Stomach (tissue), 9 donors: ENCODE measurements around the gene UPF2. TPM values are rescaled to one million over a fixed set of nuclear protein-coding genes. Genes with fewer than 3 reads are reported as not detected.

Experiments
- DNase-seq, 2 donors: peaks; one replicate each; pipeline versions ENCODE4 v3.0.0 to v3.0.0-alpha.2; 2013 to 2019
- H3K27ac ChIP-seq, 5 donors: fragments of 200-600 bp in 4 of 5; sonication (generic) in 4 of 5; one replicate each; pipeline ENCODE4 v1.5.1; 2013 to 2019; ENCODE audit warnings: mild to moderate bottlenecking in 1 of 5, moderate library complexity in 1 of 5
- H3K27me3 ChIP-seq, 3 donors: fragments of 200-600 bp; sonication (generic); one replicate each; pipeline ENCODE4 v1.5.1; 2017 to 2019; ENCODE audit warnings: mixed run types in 1 of 3
- H3K36me3 ChIP-seq, 4 donors: fragments of 200-600 bp; sonication (generic); 1 replicate in 3 of 4; 2 replicates in 1 of 4; pipeline ENCODE4 v1.5.1; 2016 to 2019
- H3K4me1 ChIP-seq, 4 donors: fragments of 200-600 bp; sonication (generic); one replicate each; pipeline ENCODE4 v1.5.1; 2016 to 2019
- H3K4me3 ChIP-seq, 4 donors: fragments of 200-600 bp; sonication (generic) in 3 of 4; one replicate each; pipeline ENCODE4 v1.5.1; 2016 to 2019; ENCODE audit warnings: mild to moderate bottlenecking in 1 of 4
- H3K9me3 ChIP-seq, 4 donors: fragments of 200-600 bp; sonication (generic); one replicate each; pipeline ENCODE4 v1.5.1; 2016 to 2019
- EP300 ChIP-seq: sonication (generic); formaldehyde crosslinking; IDR thresholded peaks from one replicate; pipeline ENCODE4 v1.6.1; 2017; ENCODE audit warnings: antibody characterized with exemption
- POLR2A ChIP-seq, 4 donors: fragments of 450-650 bp; IDR thresholded peaks; one replicate each; pipeline ENCODE4 v1.6.1; 2016; ENCODE audit warnings: antibody characterized with exemption in 4 of 4, control low read depth in 2 of 4, mild to moderate bottlenecking in 1 of 4, moderate library complexity in 1 of 4
- POLR2AphosphoS5 ChIP-seq, 3 donors: sonication (generic); formaldehyde crosslinking; IDR thresholded peaks; one replicate each; pipeline ENCODE4 v1.6.1; 2016; ENCODE audit warnings: antibody characterized with exemption in 3 of 3
- WGBS, 5 donors: extraction: QIAGEN DNeasy Blood & Tissue Kit in 3 of 5; methylation state at CpG; one replicate each; pipeline versions ENCODE4 v1.1.5 to v1.1.7; 2013 to 2018; 5-methylcytosine and 5-hydroxymethylcytosine counted together
- intact Hi-C: fragments of 100-400 bp; cut with DNase I; formaldehyde crosslinking; loops from one replicate; pipeline ENCODE4 v1.15.1; 2023; ENCODE audit warnings: low total_unique reads
- polyA plus RNA-seq, 3 donors: library from polyadenylated mRNA; stranded (reverse); fragments of 200-250 nt; gene quantifications; one replicate each; pipeline ENCODE4 v1.2.3, GENCODE V29; 2013
- total RNA-seq, 5 donors: library from RNA; depleted of rRNA; stranded (reverse); fragments of >200 nt; gene quantifications; one replicate each; pipeline versions ENCODE4 v1.1.0 to v1.2.3, GENCODE V29; 2014 to 2016
- TF ChIP-seq, protein P1 (sequence below), 7 experiments: fragments of 450-650 bp in 4 of 7; fragments of 200-600 bp in 3 of 7; sonication (generic) in 3 of 7; IDR thresholded peaks; one replicate each; pipeline ENCODE4 v1.5.1; 2016 to 2019; ENCODE audit warnings: antibody characterized with exemption in 7 of 7, control low read depth in 2 of 7, mild to moderate bottlenecking in 1 of 7
- donor health status: healthy with polysubstance abuse.
- donor health status: Bipolar disorder and iron deficiency.
- donor health status: healthy.

The UPF2 gene
- total and polyA plus RNA-seq, 8 donors, result 8.7 to 48.6 (median 17.2) TPM

DNA sequence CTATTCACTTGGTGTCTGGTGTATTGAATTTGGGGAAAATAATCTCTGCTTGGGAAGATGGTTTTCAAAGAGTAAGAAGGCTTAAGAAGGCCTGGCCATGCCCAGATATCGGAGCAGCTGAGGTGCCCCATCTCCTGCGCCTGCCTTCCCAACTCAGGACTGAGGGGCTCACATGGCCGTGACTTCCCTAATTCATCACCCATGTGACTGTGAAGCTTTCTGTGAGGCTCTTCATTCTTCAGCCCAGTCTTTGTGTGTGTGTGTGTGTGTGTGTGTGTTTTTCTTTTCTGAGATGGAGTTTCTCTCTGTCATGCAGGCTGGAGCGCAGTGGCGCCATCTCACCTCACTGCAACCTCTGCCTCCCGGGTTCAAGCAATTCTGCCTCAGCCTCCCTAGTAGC, 166.3 kb downstream of the UPF2 start:
- intact Hi-C loops, result no loop called here
- no peak for DNase-seq
- Histone ChIP-seq H3K4me1 (peaks cover 24 to 36% (median 33%) of the 10 kb centered on the region in 4 donors), H3K9me3 (no peaks in the 10 kb centered on the region), H3K36me3 (no peaks in the 10 kb centered on the region), H3K4me3 (no peak overlapping the region), H3K27me3 (no peaks in the 10 kb centered on the region), H3K27ac (peak overlapping the region; percentile 74 to 86 (median 77))
- TF ChIP-seq EP300 (no peak), POLR2AphosphoS5 (IDR thresholded peaks at IDR 0.05) (no peak), POLR2A (IDR thresholded peaks at IDR 0.05) (no peak)
- TF ChIP-seq, protein P1, sequence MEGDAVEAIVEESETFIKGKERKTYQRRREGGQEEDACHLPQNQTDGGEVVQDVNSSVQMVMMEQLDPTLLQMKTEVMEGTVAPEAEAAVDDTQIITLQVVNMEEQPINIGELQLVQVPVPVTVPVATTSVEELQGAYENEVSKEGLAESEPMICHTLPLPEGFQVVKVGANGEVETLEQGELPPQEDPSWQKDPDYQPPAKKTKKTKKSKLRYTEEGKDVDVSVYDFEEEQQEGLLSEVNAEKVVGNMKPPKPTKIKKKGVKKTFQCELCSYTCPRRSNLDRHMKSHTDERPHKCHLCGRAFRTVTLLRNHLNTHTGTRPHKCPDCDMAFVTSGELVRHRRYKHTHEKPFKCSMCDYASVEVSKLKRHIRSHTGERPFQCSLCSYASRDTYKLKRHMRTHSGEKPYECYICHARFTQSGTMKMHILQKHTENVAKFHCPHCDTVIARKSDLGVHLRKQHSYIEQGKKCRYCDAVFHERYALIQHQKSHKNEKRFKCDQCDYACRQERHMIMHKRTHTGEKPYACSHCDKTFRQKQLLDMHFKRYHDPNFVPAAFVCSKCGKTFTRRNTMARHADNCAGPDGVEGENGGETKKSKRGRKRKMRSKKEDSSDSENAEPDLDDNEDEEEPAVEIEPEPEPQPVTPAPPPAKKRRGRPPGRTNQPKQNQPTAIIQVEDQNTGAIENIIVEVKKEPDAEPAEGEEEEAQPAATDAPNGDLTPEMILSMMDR (IDR thresholded peaks at IDR 0.05), result no peak
- WGBS, 5 donors, result 87 to 96% (median 88%) methylated on average over 6 of the region's 6 CpGs

DNA sequence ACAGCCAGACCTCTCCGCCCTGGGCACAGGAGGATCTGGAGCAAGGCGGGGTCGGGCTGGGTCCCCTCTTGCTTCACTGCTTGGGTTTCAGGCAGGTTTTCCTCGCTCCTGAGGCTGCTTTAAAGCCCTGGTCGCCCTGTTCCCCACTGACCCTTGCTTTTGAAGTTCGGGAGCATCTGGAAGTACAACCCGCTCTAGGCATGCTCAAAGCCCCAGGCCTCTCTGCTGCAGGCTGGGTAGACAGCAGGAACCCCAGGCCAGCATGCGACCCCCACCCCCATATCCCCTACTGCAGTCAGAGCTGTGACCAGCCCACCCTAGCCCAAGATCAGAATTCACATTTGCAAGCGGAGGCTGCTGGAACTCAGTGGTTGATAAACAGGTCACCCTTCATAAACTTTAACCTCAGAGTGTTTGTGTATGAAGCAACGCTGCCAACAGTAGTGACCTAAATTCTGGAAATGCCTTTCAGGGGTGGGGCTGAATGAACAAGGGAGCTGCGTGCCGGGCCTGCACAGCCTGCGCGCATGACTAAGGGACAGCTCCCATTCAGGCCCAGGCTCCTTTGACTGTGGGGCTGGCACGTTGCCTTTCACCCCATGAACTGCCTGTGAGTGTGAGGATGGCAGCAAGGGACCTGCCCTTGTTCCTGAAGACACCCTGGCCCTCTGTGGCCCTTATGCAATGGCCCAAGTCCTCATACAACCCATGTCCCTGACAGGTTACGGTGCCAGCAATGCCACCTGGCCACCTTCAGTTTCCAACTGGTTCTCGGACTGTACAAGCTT, 166.9 kb downstream of the UPF2 start:
- TF ChIP-seq POLR2A (IDR thresholded peaks at IDR 0.05), result no peak
- TF ChIP-seq, protein P1 (IDR thresholded peaks at IDR 0.05), result no peak
- TF ChIP-seq POLR2AphosphoS5 (IDR thresholded peaks at IDR 0.05), result peak; percentile 40 to 93 (median 54)
- no peak for TF ChIP-seq EP300
- WGBS, 5 donors, result 25 to 60% (median 45%) methylated on average over 16 to 17 of the region's 17 CpGs
- DNase-seq, result peak; percentile 95 to 96

DNA sequence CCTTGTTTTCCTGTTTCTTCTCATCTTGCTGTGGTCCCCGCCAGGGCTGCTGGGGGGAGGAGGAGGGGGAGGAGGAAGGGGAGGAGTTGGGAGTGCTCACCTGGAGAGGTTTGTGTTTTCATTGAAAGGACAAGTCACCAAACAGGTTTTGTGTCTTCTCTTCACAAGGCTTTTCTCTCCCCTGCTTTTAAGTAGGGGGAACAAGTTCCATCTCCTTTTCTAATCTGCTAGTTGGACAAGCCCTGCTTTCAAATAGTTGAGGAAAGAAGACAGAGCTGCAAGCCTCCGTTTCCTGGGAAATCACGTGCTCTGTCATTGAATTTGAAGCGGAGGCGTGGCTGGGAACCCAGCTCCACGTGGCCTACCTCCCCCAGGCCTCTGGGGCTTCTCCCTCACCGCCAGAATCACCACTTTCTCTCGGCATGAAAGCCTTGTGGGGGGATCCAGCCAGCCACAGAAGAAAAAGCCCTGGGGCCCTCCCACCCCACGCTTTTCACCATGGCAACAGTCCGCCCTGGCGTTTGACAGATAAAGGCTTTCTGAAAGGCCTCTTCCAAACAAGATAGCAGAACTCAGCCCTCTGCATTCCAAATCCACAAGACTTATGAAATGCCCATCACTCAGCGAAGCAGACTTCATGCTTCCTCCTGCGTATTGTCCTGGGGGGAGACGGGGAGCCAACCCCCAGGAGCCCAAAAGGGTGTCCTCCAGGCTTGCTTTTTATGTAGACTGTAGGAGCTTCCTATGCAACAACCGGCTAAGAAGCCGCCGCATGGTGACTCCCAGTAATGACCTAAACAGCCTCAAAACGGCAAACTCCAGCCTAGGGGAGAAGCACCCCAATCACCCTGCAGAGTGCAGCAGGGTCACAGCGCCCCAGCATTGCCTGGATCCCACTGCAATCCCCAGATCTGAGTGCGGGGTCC, 167.8 kb downstream of the UPF2 start:
- H3K36me3 ChIP-seq, result peaks cover 0 to 7% (median 5%) of the 10 kb centered on the region in 4 donors
- TF ChIP-seq, protein P1 (IDR thresholded peaks at IDR 0.05), result no peak
- no peak for TF ChIP-seq EP300
- TF ChIP-seq POLR2AphosphoS5 (IDR thresholded peaks at IDR 0.05), result peak in 1 of 3 donors; percentile 20
- H3K4me1 ChIP-seq, result peaks cover 24 to 43% (median 37%) of the 10 kb centered on the region in 4 donors
- H3K27ac ChIP-seq, result peak overlapping the region; percentile 53 to 86 (median 75)
- WGBS, 5 donors, result 16 to 32% (median 26%) methylated on average over 19 to 20 of the region's 20 CpGs
- peaks cover 0 to 6% (median 0%) of the 10 kb centered on the region in 3 donors for H3K27me3 ChIP-seq
- peak overlapping the region in 3 of 4 donors; percentile 7 to 19 (median 17) for H3K4me3 ChIP-seq
- H3K9me3 ChIP-seq, result no peaks in the 10 kb centered on the region
- intact Hi-C loops, result no loop called here
- peak; percentile 47 to 91 for DNase-seq

More for the DNA sequence above, 166.9 kb downstream of the UPF2 start:
- Histone ChIP-seq H3K4me3 (peak overlapping the region in 1 of 4 donors; percentile 9), H3K36me3 (no peaks in the 10 kb centered on the region), H3K4me1 (peaks cover 24 to 36% (median 33%) of the 10 kb centered on the region in 4 donors), H3K9me3 (no peaks in the 10 kb centered on the region), H3K27me3 (no peaks in the 10 kb centered on the region), H3K27ac (peak overlapping the region; percentile 74 to 86 (median 77))
- intact Hi-C loops, result no loop called here

DNA sequence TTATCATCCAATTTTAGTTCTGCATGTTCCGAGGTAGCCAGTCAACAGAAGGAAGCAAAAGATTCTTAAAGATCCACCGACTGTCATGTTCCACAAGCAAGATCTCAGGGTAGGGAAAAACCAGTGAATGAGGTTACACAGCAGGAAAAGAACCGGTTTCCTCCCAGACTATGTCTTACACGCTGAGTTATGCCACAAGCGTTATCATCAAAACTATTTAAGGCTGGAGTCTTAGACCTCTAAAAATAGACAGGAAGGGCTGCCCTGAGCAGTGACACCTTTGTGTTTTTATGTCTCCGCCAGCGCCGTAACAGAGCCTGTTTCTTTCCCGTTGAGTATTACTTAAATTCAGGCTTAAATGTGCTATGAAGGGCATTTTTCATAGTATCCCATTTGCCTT, 171.1 kb downstream of the UPF2 start:
- TF ChIP-seq POLR2AphosphoS5 (IDR thresholded peaks at IDR 0.05), result no peak
- no peak for TF ChIP-seq EP300
- no peak for TF ChIP-seq POLR2A (IDR thresholded peaks at IDR 0.05)
- TF ChIP-seq, protein P1 (IDR thresholded peaks at IDR 0.05), result no peak
- no peak for DNase-seq
- H3K4me1 ChIP-seq, result peaks cover 22 to 44% (median 31%) of the 10 kb centered on the region in 4 donors
- intact Hi-C loops, result no loop called here
- H3K9me3 ChIP-seq, result no peaks in the 10 kb centered on the region
- H3K4me3 ChIP-seq, result no peak overlapping the region
- peaks cover 0 to 17% (median 0%) of the 10 kb centered on the region in 3 donors for H3K27me3 ChIP-seq
- 53 to 61% (median 53%) methylated on average over 9 of the region's 9 CpGs for WGBS, 5 donors
- peaks cover 0 to 39% (median 26%) of the 10 kb centered on the region in 4 donors for H3K36me3 ChIP-seq
- H3K27ac ChIP-seq, result no peak overlapping the region
